Activated CD8-positive, alpha-beta memory T cell treated with anti-CD3 and anti-CD28 coated beads, Interleukin-2, amount 50 U/mL, for 48 hours (primary cell): ENCODE data around the gene ZSWIM3.

ENCODE experiments used
- DNase-seq: peaks from one replicate; pipeline ENCODE4 v3.0.0-alpha.2; 2020

ZSWIM3 gene

GRCh38 chr20:45910670-45911485 is 53.5 kb downstream of the ZSWIM3 start:
- DNase-seq, result peak; percentile 100

- peak; percentile 70 for DNase-seq
Measured at GRCh38 chr20:45911486-45912343, 54.3 kb downstream of the ZSWIM3 start, which contains the start of gene PLTP. PLTP (minus strand) TSS chr20:45912155; CDS start chr20:45911452, 703 bp downstream.

DNA sequence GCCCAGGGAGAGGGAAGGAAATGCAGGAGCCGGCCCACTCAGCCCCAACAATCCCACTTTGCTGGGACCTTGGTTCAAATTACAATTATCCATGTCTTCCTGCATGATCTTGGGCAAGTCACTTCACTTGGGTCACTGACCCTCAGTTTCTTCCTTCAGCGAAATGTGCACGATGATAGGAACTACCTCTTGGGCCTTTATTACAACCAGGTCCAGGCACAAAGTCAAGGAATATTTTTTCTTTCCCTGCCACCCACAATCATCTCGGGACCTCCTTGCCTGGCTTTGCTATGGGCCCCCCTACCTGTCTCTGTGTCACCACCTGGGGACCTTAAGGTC is 54.9 kb downstream of the ZSWIM3 start:
- DNase-seq, result no peak

DNA sequence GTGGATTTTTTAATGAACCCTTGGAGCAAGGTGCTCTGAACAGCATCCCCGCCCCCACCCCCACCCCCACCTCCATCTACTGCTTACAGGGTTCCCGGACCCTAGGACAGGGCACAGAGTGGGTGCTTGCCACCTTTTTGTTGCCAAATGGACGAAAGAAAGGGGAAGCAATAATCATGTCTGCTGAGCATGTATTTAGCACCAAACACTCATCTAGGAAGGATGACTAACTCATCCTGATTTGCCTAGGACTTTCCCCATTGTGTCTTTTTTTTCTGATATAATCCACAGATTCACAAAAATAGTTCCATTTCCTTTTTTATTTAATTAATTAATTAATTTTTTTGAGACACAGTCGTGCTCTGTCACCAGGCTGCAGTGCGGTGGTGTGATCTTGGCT is 55.7 kb downstream of the ZSWIM3 start:
- DNase-seq, result no peak

- no peak for DNase-seq
Measured at GRCh38 chr20:45917790-45918141, 60.4 kb downstream of the ZSWIM3 start.

DNA sequence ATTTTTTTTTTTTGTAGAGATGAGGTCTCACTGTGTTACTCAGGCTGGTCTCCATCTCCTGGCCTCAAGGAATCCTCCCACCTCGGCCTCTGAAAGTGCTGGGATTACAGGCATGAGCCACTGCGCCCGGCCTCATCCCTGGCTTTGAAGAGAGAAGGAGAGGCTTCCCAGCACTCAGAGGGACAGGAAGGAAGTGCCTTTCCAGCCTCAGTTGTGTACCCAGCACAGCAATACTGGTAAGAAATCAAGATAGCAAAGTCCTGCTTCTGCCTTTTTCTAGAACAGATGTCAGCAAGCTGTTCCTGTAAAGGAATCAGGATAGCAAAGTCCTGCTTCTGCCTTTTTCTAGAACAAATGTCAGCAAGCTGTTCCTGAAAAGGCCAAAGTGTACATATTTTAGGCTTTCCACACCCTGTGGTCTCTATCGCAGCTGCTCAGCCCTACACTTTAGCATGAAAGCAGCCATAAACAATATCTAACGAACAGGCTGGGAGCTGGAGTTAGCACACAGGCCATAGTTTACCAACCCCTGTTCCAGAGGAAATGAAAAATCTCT is 60.8 kb downstream of the ZSWIM3 start:
- no peak for DNase-seq

- no peak for DNase-seq
Measured at GRCh38 chr20:45918779-45919537, 61.5 kb downstream of the ZSWIM3 start.

DNA sequence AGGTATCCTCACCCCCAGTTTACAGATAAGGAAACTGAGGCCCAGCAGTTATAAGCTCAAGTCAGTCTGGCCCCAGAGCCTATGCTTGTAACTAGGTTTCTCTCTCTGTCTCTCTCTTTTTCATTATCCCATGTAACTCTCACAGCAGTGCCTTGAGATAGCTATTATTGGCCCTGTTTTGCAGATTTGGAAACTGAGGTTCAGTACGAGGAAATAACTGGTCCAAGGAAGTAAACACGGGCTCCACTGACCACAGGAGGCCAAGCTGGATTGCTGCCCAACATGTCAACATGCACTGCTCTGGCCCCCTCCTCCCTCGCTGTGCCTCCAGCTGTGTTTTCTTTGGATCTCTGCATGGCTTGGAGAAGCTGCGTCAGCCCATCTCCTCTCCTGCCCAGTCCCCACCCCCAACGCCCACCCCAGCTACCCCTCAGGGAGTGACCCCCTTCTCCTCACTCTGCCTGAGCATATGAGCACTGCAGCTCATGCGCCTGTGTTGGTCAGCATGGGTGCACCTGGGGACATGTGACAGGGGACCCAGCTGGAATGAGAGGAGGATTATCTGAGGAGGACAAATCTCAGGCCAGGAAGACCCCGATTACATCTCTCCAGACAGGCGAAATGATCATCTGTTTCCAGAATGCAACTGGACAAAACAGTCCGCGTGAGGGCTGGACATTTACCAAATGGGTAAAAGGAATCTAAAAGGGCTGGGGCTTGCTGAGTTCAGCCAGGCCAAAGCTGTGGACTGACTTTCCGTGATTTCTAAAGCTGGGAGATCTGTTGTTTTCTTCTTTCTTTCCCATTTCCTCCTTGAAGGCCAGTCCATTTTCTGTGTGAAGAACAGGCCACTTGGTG is 62.4 kb downstream of the ZSWIM3 start:
- DNase-seq, result no peak

- DNase-seq, result no peak
Measured at GRCh38 chr20:45920462-45921336, 63.3 kb downstream of the ZSWIM3 start.

- no peak for DNase-seq
Measured at GRCh38 chr20:45921337-45922189, 64.1 kb downstream of the ZSWIM3 start.

GRCh38 chr20:45924391-45925261 is 67.2 kb downstream of the ZSWIM3 start:
- no peak for DNase-seq

DNA sequence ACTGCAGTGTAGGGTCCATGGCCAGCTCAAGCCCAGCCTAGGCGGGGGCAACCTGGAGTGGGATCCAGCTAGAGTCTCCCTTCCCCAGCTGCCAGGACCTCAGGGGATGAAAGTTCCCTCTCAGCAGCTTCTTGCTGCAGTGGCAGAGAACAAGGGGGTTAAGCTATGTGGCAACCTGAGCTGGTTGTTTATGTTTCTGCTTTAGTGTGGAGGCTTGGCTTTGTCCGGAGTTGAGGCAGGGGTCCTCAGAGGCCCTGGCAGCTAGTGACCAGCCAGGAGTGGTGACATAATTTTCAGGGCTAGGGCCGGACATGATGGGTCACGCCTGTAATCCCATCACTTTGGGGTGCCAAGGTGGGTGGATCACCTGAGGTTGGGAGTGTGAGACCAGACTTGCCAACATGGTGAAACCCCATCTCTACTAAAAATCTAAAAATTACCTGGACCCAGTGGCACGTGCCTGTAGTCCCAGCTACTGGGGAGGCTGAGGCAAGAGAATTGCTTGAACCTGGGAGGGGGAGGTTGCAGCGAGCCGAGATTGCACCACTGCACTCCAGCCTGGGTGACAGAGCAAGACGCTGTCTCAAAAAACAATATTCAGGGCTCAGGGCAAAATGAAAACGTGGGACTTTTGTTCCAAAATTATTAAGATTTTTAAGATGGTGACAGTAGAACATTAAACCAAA is 68.5 kb downstream of the ZSWIM3 start:
- DNase-seq, result no peak

GRCh38 chr20:45926731-45927070 is 69.3 kb downstream of the ZSWIM3 start:
- DNase-seq, result no peak

- no peak for DNase-seq
Measured at GRCh38 chr20:45927071-45927878, 69.9 kb downstream of the ZSWIM3 start.
